ENCODE data around the gene L3MBTL3.
"Not testable (repeated sequence)": the region's sequence is repeated elsewhere in the genome, so short reads cannot be mapped to it uniquely, and the experiment has no call there.

The L3MBTL3 gene

GRCh38 chr6:130075879-130076460 lies 57.6 kb downstream of the L3MBTL3 start:
- no peak for DNase-seq (ENCODE audit: low read depth in 3 of 3, low spot score in 1 of 3)

GRCh38 chr6:130076512-130076911 lies 58.1 kb downstream of the L3MBTL3 start:
- no peak for DNase-seq (ENCODE audit: low read depth in 3 of 3, low spot score in 1 of 3)

GRCh38 chr6:130090796-130091195 lies 72.4 kb downstream of the L3MBTL3 start:
- no peak for DNase-seq (ENCODE audit: low read depth in 3 of 3, low spot score in 1 of 3)

GRCh38 chr6:130093546-130093945 lies 75.2 kb downstream of the L3MBTL3 start:
- DNase-seq (ENCODE audit: low read depth in 3 of 3, low spot score in 1 of 3) = no peak

GRCh38 chr6:130098317-130098716 lies 79.9 kb downstream of the L3MBTL3 start:
- no peak for DNase-seq (ENCODE audit: low read depth in 3 of 3, low spot score in 1 of 3)

- no peak for DNase-seq (ENCODE audit: low read depth in 3 of 3, low spot score in 1 of 3)
Observed at GRCh38 chr6:130099119-130099518, 80.7 kb downstream of the L3MBTL3 start.

- no peak for DNase-seq (ENCODE audit: low read depth in 3 of 3, low spot score in 1 of 3)
Observed at GRCh38 chr6:130105996-130106704, 87.8 kb downstream of the L3MBTL3 start.

GRCh38 chr6:130107710-130108109 lies 89.3 kb downstream of the L3MBTL3 start:
- DNase-seq (ENCODE audit: low read depth in 3 of 3, low spot score in 1 of 3) = no peak

GRCh38 chr6:130111031-130111430 lies 92.7 kb downstream of the L3MBTL3 start:
- no peak for DNase-seq (ENCODE audit: low read depth in 3 of 3, low spot score in 1 of 3)

GRCh38 chr6:130113201-130113710 lies 94.9 kb downstream of the L3MBTL3 start:
- no peak for DNase-seq (ENCODE audit: low read depth in 3 of 3, low spot score in 1 of 3)

GRCh38 chr6:130115036-130115435 lies 96.7 kb downstream of the L3MBTL3 start:
- DNase-seq (ENCODE audit: low read depth in 3 of 3, low spot score in 1 of 3) = no peak

GRCh38 chr6:130116273-130116672 lies 97.9 kb downstream of the L3MBTL3 start:
- no peak for DNase-seq (ENCODE audit: low read depth in 3 of 3, low spot score in 1 of 3)

- DNase-seq (ENCODE audit: low read depth in 3 of 3, low spot score in 1 of 3) = not testable (repeated sequence)
Observed at GRCh38 chr6:130117187-130117701, 98.9 kb downstream of the L3MBTL3 start.

GRCh38 chr6:130118236-130118635 lies 99.9 kb downstream of the L3MBTL3 start:
- DNase-seq (ENCODE audit: low read depth in 3 of 3, low spot score in 1 of 3) = no peak

GRCh38 chr6:130119211-130119610 lies 100.8 kb downstream of the L3MBTL3 start:
- no peak for DNase-seq (ENCODE audit: low read depth in 3 of 3, low spot score in 1 of 3)

- DNase-seq (ENCODE audit: low read depth in 3 of 3, low spot score in 1 of 3) = no peak
Observed at GRCh38 chr6:130120731-130121130, 102.3 kb downstream of the L3MBTL3 start.

GRCh38 chr6:130122243-130122642 lies 103.9 kb downstream of the L3MBTL3 start:
- DNase-seq (ENCODE audit: low read depth in 3 of 3, low spot score in 1 of 3) = no peak

- DNase-seq (ENCODE audit: low read depth in 3 of 3, low spot score in 1 of 3) = no peak
Observed at GRCh38 chr6:130127195-130127594, 108.8 kb downstream of the L3MBTL3 start.

- no peak for DNase-seq (ENCODE audit: low read depth in 3 of 3, low spot score in 1 of 3)
Observed at GRCh38 chr6:130128326-130128725, 109.9 kb downstream of the L3MBTL3 start.

- DNase-seq (ENCODE audit: low read depth in 3 of 3, low spot score in 1 of 3) = no peak
Observed at GRCh38 chr6:130129762-130130246, 111.4 kb downstream of the L3MBTL3 start.

GRCh38 chr6:130132286-130132701 lies 113.9 kb downstream of the L3MBTL3 start:
- peak in 1 of 3 donors; percentile 15 for DNase-seq (ENCODE audit: low read depth in 3 of 3, low spot score in 1 of 3)

GRCh38 chr6:130134582-130134981 lies 116.2 kb downstream of the L3MBTL3 start:
- DNase-seq (ENCODE audit: low read depth in 3 of 3, low spot score in 1 of 3) = no peak

Data from stimulated activated CD4-positive, alpha-beta T cell treated with anti-CD3 and anti-CD28 coated beads, TNF-alpha, amount 100 ng/mL, for 1 hour (primary cell).